ENCODE data around the gene NLRX1. TPM values are rescaled to one million over a fixed set of nuclear protein-coding genes. Genes with fewer than 3 reads are reported as not detected.

Gene NLRX1
- total RNA-seq, 1 donor from 2014 or later: 8.9 TPM

GRCh38 chr11:119149786-119150275, 18.7 kb upstream of the NLRX1 start:
- no peaks in the 10 kb centered on the region for H3K9me3 Mint-ChIP-seq (ENCODE audit: unreplicated experiment)
- H3K27me3 Mint-ChIP-seq (ENCODE audit: unreplicated experiment): peaks cover 16% of the 10 kb centered on the region
- H3K36me3 Mint-ChIP-seq (ENCODE audit: unreplicated experiment): no peaks in the 10 kb centered on the region
- no peak for DNase-seq (ENCODE audit: extremely low spot score, unreplicated experiment)
- no peak for TF ChIP-seq CTCF (IDR thresholded peaks at IDR 0.05)
- H3K4me3 Mint-ChIP-seq (ENCODE audit: unreplicated experiment): peak overlapping the region; percentile 64
- H3K4me1 Mint-ChIP-seq (ENCODE audit: unreplicated experiment): peaks cover 12% of the 10 kb centered on the region
- no peak overlapping the region for H3K27ac Mint-ChIP-seq (ENCODE audit: unreplicated experiment)

GRCh38 chr11:119152043-119152442, 16.5 kb upstream of the NLRX1 start:
- TF ChIP-seq CTCF (IDR thresholded peaks at IDR 0.05): no peak
- peaks cover 10% of the 10 kb centered on the region for H3K4me1 Mint-ChIP-seq (ENCODE audit: unreplicated experiment)
- H3K27me3 Mint-ChIP-seq (ENCODE audit: unreplicated experiment): peaks cover 10% of the 10 kb centered on the region
- no peak for DNase-seq (ENCODE audit: extremely low spot score, unreplicated experiment)
- H3K9me3 Mint-ChIP-seq (ENCODE audit: unreplicated experiment): no peaks in the 10 kb centered on the region
- H3K27ac Mint-ChIP-seq (ENCODE audit: unreplicated experiment): no peak overlapping the region
- no peaks in the 10 kb centered on the region for H3K36me3 Mint-ChIP-seq (ENCODE audit: unreplicated experiment)
- H3K4me3 Mint-ChIP-seq (ENCODE audit: unreplicated experiment): no peak overlapping the region

GRCh38 chr11:119152604-119153003, 15.9 kb upstream of the NLRX1 start:
- no peaks in the 10 kb centered on the region for H3K9me3 Mint-ChIP-seq (ENCODE audit: unreplicated experiment)
- no peaks in the 10 kb centered on the region for H3K36me3 Mint-ChIP-seq (ENCODE audit: unreplicated experiment)
- peaks cover 10% of the 10 kb centered on the region for H3K4me1 Mint-ChIP-seq (ENCODE audit: unreplicated experiment)
- no peak for TF ChIP-seq CTCF (IDR thresholded peaks at IDR 0.05)
- no peak for DNase-seq (ENCODE audit: extremely low spot score, unreplicated experiment)
- H3K4me3 Mint-ChIP-seq (ENCODE audit: unreplicated experiment): no peak overlapping the region
- H3K27ac Mint-ChIP-seq (ENCODE audit: unreplicated experiment): no peak overlapping the region
- H3K27me3 Mint-ChIP-seq (ENCODE audit: unreplicated experiment): peaks cover 5% of the 10 kb centered on the region

GRCh38 chr11:119153049-119153818, 15.3 kb upstream of the NLRX1 start:
- Mint-ChIP-seq H3K27me3 (ENCODE audit: unreplicated experiment) (no peaks in the 10 kb centered on the region), H3K9me3 (ENCODE audit: unreplicated experiment) (no peaks in the 10 kb centered on the region), H3K4me3 (ENCODE audit: unreplicated experiment) (no peak overlapping the region), H3K36me3 (ENCODE audit: unreplicated experiment) (no peaks in the 10 kb centered on the region), H3K4me1 (ENCODE audit: unreplicated experiment) (peaks cover 10% of the 10 kb centered on the region), H3K27ac (ENCODE audit: unreplicated experiment) (no peak overlapping the region)
- TF ChIP-seq CTCF (IDR thresholded peaks at IDR 0.05): no peak
- DNase-seq (ENCODE audit: extremely low spot score, unreplicated experiment): no peak

- TF ChIP-seq CTCF (IDR thresholded peaks at IDR 0.05): no peak
- H3K36me3 Mint-ChIP-seq (ENCODE audit: unreplicated experiment): no peaks in the 10 kb centered on the region
- no peaks in the 10 kb centered on the region for H3K9me3 Mint-ChIP-seq (ENCODE audit: unreplicated experiment)
- H3K27ac Mint-ChIP-seq (ENCODE audit: unreplicated experiment): no peak overlapping the region
- no peak overlapping the region for H3K4me3 Mint-ChIP-seq (ENCODE audit: unreplicated experiment)
- H3K27me3 Mint-ChIP-seq (ENCODE audit: unreplicated experiment): no peaks in the 10 kb centered on the region
- H3K4me1 Mint-ChIP-seq (ENCODE audit: unreplicated experiment): peaks cover 6% of the 10 kb centered on the region
- DNase-seq (ENCODE audit: extremely low spot score, unreplicated experiment): no peak
Observed at GRCh38 chr11:119154178-119154577, 14.3 kb upstream of the NLRX1 start.
